GM21423 (cell line): Measurements from ENCODE around the gene USP22.

Experiments used
- ATAC-seq: cut with Tn5 transposase; IDR thresholded peaks from one replicate; pipeline ENCODE4 v1.9.1; 2021; ENCODE audit warnings: mild to moderate bottlenecking, moderate library complexity; ENCODE audit not compliant: unreplicated experiment

USP22 gene

DNA sequence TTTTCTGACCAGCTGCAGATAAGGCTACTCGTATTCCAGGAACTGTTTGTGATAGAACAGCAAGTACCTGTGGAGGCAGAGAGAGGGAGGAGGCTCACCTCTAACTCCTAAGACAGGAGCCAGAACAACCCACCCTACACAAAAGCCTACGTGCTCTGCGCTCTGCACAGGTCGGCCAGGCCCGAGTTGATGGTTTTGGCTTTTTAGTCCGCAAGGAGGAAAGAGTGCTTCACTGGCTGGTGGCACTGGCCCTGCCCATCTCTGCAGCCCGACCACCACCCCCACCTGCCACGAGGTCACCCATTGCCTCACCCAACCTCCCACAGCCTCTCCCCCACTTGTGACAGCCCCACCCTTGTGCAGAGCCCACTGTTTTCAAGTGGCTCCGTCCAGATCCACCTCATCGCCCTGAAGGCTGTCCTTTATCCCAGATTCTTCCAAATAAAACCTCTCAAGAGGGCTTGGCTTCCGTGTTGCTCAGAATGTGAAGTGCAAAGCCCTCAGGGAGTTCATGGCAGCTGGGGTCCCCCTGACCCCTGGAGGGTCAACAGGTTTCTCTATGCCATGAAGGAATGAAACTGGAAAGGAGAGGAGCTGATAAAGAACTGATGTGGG is 39.7 kb downstream of the USP22 start:
- no peak for ATAC-seq

DNA sequence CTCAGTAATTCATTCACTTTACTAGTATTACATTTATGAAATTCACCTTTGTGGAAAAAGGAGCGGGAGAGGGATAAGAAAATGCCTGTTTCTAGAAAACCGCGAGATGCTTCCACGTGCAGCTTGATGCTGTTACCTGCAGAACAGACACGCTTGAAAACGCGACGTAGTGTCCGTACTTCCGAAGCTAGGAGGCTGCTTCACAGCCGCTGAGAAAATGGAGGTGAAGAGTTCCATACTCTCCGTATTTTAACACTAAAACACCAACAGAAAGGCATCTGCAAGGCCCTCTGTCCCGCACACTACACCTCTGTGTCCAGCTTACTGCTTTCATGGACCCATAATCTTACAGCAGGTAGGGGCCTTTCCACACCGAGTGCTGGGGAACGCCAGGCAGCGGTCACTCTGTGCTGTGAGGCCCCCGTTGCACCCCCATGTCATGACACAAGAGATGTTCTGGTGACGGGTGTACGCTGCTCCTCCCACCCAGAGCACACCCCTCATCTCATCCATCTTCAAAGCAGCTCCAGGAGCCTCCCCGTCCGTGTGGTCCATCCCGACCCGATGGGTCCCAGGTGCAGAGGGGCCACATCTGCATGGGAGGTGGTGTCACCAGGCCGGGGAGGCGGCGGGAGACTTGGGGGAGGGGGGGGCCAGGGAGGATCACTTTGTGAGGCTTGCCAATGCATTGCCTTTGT is 40.4 kb downstream of the USP22 start:
- no peak for ATAC-seq

DNA sequence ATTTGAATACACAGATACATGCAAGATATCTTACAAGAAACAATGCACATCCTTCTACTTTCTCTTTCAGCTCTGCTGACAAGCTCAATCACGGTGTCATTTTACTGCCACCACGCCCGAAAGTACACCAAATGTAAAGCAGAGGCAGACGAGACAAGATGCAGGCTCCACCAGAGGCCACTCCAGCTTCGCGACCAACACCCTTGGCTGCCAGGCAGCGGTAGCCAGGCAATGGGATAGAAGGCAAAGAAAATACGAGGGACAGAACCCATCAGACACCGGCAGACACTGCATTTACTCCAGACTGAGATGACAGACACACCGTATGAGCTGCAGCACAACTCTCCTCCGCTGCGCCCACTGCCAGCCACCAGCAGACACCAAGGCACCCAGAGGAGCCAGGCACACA is 41.0 kb downstream of the USP22 start:
- no peak for ATAC-seq

DNA sequence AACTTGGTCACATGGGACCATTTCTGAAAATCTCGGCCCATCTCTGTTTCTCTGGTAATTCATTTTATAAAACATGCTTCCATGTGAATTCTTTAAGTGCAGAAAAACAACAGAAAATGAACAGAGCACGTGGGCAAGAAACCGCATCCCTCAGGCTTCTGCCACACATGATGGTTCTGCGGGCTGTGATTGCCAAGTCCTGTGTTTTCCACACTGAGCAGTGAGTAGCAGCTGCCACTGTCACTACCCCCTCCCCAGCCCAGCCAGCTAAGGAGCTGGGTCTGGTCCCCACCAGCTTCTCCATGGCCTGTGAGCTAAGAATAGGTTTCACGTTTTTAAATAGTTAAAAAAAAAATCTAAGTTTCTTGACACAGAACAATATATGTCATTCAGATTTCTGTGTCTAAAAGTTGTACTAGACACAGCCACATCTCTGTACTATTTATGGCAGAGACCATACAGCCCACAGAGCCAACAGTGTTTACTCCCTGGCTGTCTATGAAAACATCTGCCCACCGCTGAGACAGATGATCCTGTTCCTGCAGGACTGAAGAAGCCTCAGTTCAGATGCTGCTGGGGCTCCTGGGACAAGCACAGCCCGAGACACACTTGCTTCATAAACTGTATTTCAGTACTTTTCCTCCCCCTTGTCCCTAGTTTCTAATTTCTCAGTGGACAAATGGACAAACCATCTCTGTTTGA is 41.5 kb downstream of the USP22 start:
- ATAC-seq = no peak

DNA sequence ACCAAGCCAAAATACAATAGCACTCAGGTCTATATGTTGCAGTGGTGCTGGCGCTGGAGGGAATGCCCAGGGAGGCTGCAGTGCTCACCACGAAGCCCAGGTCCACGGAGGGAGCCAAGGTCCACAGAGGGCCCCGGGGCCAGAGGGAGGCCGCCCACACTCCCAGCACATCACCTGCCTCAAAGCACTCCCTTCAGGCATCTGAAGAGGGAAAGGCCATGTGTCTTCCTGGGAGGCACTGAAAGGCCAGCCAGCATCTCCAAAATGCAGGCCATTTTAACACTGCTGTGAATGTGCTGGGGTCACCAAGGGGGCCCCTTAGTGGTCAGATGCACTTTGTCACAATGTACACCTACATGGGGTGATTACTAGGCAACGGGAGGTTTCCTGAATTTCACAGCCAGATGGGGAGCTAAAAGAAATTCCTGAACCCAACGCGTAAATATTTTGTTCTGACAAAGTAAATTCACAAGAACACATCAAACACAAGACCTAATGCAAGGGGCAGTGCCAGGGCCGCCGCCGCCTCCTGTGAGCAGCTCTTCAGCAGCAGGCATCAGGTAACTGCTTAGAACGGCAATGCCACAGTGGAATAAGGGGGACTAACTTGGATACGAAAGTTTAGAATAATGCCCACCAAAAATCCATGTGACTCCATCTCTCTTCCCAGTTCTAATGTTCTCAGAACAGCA is 42.8 kb downstream of the USP22 start:
- no peak for ATAC-seq

DNA sequence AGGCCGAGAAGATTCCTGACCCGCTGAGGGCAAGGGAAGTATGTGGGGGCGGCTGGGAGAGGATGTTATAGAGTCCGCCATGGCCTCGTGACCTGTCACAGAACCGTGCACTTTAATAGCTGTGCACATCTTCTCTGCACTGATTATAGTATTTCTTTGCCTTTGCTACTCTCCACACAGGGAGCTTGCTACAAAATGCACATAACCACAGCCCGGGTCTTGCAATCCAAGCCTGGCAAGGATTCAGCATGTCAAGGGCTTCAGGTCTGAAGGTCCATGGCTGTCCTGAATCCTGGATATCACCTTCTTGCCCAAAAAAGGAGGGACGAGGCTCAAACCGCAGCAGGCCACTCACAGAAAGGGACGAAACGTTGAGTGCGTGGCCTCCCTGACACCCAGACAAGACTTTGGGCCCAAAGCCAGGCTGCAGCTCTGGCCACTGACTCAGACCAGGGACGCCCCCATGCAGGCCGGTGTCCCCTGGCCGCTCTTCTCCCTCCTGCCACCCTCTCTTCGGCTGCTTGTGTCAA is 43.7 kb downstream of the USP22 start:
- ATAC-seq = no peak

DNA sequence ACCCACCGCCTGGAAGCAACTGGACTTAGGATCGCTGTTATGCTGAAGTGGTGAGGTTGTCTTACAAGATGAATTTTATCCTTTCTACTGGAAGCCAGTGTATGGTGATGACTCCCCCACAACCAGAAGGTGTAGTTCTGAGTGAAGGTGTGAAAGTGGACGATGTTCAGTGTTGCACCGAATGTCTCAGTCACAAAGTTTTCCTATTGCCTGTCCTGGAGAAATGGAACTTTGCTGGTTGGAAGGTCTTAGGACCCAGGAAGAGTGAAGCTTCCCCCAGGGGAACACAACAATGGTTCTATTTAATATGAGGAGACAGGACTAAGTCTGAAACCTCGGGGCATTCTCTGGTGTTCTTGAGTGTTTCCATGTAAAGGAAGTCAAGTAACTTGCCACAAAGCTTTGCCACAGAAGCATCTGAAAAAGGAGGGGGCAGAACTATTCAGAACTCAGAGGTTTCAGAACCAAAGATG is 44.2 kb downstream of the USP22 start:
- ATAC-seq = no peak

DNA sequence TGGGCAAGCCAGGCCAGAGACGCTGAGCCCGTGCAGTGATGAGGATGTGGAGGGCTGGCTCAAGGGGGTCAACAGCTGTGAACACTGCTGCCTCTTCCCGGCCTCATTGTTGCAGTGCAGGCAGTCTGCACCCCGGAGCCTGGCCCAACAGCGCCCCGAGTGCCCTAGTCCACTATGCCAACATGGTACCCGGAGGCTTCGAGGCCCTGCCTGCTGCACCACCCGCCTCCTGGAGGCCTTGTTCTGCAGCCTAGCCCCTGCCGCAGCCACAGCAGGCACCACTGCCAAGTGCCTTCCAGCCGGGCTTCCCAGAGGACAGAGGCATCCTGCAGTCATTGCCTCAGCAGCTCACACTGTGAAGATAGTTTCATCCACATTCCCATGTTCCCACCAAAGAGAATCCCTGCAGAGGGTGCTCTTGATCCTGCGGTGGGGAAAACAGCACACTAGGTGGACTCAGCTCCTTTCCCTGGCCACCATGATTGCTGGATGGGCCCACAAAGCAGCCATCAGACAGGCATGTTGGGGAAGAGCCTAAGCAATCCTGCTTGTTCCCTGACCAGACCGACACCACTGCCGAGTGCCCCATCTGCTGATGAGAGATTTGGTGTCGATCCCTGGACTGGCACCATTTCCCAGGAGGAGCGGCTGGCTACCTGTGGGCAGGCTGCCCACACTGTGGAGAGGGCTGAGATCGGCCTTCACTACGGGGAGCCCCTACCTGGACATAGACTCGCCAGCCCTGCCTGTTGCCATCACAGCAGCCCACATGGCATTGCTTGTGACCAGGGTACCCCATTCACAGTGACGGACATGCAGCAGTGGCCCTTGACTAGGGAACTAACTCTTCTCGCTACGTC is 44.9 kb downstream of the USP22 start:
- no peak for ATAC-seq

DNA sequence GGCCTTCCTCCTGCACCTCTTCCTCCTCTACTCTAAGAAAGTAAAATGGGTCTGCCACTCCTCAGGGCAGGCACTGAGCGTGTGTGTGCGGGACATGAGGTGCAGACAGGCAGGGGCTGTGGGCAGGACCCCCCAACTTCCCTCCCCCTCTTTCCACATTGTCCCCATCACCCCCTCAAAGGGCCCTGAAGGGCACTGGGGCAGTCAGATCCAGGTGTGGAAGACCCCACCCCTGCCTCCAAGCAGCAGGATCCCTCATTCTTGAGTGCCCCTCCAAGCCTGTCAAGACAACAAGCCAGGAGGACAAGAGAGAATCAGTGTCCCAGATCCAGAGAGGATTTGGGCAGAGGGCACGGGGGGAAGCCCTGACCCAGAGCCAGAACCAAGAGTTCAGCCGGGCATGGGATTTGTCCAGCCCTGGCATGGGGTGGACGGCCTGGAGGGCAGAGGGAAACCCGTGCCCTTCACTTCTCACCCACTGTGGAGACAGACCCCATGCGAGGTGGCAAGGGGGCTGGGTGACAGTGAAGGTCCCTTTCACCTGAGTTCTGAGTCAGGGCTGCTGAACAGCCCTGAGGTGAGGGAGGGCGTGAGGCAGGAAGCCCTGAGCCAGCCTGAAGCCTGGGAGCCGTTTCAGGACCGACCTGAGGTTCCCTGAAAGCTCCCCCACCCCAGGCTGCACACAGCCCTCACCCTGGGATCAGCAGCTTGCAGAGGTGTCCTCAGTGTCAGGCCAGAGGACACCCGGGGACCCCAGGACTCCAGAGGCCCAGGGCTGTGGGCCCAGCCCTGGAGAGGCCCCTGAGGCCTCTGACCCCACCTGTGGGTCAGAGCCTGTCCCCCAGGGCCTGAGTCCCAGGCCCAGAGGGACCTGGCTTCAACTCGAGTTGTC is 45.8 kb downstream of the USP22 start:
- no peak for ATAC-seq

DNA sequence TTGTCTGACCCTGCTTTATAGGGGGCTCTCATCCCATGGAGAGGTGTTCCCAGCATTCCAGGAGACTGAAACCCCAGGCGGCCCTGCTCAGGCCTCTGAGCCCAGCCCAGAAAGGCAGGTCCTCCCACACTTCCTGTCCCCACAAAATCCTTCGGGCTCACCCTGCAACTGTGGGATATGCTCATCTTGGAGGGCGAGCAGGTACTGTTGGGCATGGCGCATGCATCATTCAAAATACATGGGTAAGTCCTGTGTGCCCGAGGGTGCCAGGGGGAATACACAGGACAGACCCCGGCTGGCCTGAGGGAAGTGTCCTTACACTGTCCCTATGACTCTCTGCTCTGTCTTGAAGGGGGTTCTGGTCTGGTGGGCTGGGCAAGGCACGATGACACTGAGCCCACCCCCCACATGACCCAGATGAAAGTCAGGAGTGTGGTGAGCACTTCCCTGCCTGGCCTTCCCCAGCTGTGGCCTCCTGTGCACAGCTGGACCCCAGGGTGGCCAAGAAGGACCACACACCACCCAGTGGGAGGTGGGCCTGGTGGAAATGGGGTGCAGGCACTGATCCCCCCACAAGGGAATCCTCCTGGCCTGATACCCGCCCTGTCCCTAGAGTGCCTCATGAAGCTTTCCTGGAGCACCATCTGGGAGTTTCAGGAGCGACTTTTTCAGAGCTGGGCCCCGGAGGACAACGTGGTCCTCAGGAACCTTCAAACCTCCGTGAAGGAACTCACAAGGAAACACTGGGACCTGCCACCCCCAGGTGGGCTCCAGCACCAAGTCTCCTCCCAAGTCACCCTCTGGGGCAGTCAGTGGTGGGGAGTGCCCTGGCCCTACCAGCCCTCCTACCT is 46.7 kb downstream of the USP22 start:
- ATAC-seq = no peak

DNA sequence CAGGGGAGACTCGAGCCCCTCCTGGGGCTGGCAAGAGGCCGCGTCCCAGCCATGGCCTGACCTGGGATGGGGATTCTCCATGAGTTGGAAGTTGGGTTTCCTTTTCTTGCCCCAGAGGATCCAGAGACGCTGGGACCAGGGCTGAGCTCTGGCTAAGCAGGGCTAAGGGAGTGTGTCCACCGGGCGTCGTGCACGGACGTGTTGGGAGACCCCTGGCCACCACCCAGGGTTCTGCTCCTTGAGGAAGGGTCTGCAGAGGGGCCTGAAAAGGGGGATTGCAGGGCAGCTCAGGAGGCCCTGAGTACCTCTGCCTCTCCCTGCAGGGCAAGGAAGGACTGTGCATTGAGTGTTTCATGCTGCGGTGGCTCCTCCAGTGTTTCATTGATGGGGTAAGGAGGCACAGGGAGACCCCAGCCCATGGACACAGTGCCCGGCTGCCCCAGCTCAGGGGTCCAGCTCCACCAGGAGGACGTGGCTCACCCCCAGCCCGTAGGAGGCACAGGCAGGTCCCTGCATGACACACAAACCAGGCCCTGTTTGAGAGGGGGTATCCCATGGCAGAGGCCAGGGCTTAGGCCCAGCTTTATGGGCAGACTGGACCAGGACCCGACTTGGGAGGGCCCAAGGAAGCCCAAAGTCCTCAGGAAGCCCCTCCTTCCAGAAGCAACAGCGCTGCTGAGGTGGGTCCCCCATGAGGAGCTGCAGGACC is 47.5 kb downstream of the USP22 start:
- no peak for ATAC-seq

DNA sequence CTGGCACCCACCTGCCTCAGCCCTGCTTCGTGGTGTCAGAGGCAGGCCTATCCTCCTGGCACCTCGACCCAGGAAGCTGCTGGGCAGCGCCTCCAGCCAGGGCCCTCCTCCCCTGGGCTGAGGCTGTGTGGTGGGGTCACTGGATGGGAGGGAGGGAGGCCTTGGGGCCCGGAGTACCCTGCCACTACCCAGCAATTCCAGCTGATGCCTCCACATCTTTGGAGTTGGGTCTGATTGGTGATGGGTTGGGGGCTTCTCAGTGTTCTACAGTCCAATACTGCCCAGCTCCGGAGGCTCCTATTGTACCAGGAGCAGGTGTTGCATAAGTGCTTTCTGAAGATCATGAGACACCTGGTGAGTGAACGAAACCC is 48.0 kb downstream of the USP22 start:
- no peak for ATAC-seq

DNA sequence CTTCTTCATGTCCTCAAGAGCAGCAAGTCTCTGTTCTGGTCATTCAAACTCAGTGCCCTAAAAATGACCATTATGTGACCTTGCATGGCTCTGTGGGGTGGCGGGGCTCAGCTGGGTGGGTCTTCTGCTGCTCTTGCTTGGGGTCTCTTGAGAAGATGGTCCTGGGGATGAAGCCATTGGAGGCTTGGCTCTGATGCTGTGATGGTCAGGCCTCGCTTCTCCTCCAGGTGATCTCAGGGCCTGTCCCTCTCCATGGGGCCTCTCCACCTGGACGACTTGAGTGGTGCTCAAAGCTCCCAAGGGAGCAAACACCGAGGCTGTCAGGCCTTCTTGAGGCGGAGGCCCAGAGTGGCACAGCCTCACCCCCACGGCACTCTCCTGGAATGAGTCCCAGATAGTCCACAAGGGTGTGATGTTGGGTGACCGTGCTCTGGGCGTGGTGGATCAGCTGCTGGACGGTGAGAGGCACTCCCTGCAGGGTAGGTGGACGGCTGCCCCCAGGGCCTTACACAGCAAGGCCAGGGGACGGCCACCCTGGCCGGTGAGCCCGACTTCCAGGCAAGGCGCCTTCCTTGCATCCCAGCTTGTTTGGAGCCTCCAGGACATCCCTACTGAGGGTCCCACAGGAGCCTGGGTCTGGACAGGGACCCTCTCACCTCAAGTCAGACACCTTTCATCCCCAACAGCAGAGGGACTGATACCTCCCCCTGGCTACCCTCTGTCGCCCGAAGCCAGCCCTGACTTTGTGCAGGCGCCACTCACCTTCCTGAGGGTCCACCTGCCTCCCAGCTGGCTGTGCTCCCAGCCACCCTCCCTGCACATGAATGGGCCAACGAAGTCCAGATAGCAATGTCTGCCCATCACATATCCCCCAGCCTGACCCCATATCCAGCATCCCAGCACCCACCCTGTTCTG is 48.7 kb downstream of the USP22 start:
- no peak for ATAC-seq

DNA sequence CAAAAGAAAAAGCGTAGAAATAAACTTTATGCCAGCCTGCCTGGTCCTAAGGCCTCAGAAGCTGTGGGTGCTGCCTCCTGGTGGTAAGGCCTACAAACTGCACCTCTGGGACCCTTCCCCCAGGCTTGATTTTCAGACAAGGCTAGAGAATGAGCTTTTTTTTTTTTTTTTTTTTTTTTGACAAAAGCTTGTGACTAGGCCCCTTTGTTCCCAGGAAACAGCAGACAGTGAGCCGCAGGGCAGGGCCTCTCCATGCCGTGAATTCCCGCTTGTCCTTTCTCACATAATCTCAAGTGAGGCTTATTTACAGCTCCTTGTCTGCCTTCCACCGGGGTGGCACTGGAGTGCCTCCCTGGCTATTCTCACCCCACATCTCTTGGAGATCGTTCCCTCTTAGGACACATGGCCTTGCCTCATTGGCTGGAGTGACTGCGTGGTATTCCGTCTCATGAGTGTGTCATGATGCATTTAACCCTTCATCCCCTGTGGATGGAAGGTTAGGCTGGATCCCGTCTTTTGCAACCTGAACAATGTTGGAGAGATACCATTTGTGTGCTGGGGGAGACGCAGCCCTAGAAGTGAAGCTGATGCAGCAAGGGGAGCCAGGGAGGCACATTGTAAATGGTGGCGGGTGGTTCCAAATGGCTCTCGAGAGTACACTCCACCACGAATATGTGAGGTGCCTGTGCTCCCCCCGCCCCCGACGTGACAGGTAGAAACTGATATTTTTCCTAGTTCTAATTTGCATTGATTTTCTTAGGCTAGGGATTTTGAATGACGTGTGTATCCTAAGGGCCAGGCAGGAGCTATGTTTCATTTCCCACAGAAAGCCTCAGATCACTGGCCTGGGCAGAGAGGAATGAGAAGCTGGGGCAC is 49.6 kb downstream of the USP22 start:
- peak; percentile 45 for ATAC-seq

DNA sequence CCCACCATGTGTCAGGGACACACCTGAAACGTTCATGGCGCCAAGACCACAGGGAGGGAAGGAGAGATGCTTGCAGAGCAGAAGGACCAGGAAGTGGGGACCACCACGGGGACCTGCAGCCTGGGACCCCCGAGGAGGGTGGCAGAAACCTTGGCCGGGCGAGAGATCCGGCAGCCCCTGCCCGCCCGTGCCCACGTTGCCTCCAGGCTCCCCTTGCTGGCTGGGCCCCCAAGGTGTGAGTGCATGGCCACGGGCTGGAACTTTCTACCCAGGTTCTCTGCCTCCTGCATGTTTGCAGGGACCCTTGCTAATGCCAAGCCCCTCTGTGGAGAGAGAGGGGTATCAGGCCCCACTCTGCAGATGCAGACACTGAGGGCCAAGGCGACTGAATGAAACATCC is 50.4 kb downstream of the USP22 start:
- ATAC-seq = no peak
